GM12878 (cell line): ENCODE measurements around the gene PSMD13. TPM values are rescaled to one million over a fixed set of nuclear protein-coding genes. Genes with fewer than 3 reads are reported as not detected.
A peak's percentile ranks its signal among the peaks of the same experiment; 100 is the strongest.

Experiments
- BCL11A ChIP-seq: IDR thresholded peaks from 2 replicates; pipeline ENCODE4 v1.6.1; 2011; ENCODE audit warnings: low read depth, low read length
- CBX5 ChIP-seq: sonication (generic); IDR thresholded peaks from 2 replicates; pipeline ENCODE4 v1.6.1; 2016; ENCODE audit warnings: low read depth, moderate library complexity, mild to moderate bottlenecking, inconsistent platforms
- CHD4 ChIP-seq: fragments of 200-600 bp; sonication (generic); IDR thresholded peaks from 2 replicates; pipeline ENCODE4 v1.6.1; 2016; ENCODE audit warnings: mild to moderate bottlenecking
- ESRRA ChIP-seq: IDR thresholded peaks from 2 replicates; pipeline ENCODE4 v1.6.1; 2012; ENCODE audit warnings: mild to moderate bottlenecking, low read length, improper control_type of control experiment
- FOS ChIP-seq: IDR thresholded peaks from 3 replicates; pipeline ENCODE4 v1.6.1; 2011; ENCODE audit warnings: borderline replicate concordance; ENCODE audit not compliant: insufficient read length; ENCODE audit errors: extremely low read depth
- GABPA ChIP-seq: IDR thresholded peaks from 2 replicates; pipeline ENCODE4 v1.6.1; 2014; ENCODE audit warnings: antibody characterized with exemption, low read depth, mild to moderate bottlenecking, inconsistent platforms
- HDAC6 ChIP-seq: fragments of 200-600 bp; sonication (generic); IDR thresholded peaks from one replicate; pipeline ENCODE4 v1.8.0; 2017; ENCODE audit warnings: antibody characterized with exemption; ENCODE audit not compliant: unreplicated experiment
- KLF5 ChIP-seq: fragments of 450-650 bp; IDR thresholded peaks from 2 replicates; pipeline ENCODE4 v1.6.1; 2014; ENCODE audit warnings: mild to moderate bottlenecking; ENCODE audit not compliant: partially characterized antibody
- NR2F1 ChIP-seq: fragments of 450-650 bp; conservative IDR thresholded peaks from 2 replicates; pipeline ENCODE4 v1.6.1; 2017; ENCODE audit warnings: mild to moderate bottlenecking
- NRF1 ChIP-seq: conservative IDR thresholded peaks from 2 replicates; pipeline ENCODE4 v1.6.1; 2011; ENCODE audit warnings: mild to moderate bottlenecking, low read depth, low read length, improper control_type of control experiment
- POLR2AphosphoS2 ChIP-seq: IDR thresholded peaks from 2 replicates; pipeline ENCODE4 v1.6.1; 2011; ENCODE audit warnings: low read depth, mild to moderate bottlenecking, low read length, improper control_type of control experiment, moderate library complexity
- RB1 ChIP-seq: fragments of 450-650 bp; formaldehyde crosslinking; IDR thresholded peaks from 2 replicates; pipeline ENCODE4 v1.6.1; 2017; ENCODE audit warnings: mild to moderate bottlenecking, borderline replicate concordance
- SRF ChIP-seq, 2 experiments: IDR thresholded peaks; 2 replicates each; pipeline ENCODE4 v1.6.1; 2011; ENCODE audit warnings: low read depth in 2 of 2, low read length in 2 of 2, mild to moderate bottlenecking in 1 of 2, moderate library complexity in 1 of 2
- TARDBP ChIP-seq: IDR thresholded peaks from 2 replicates; pipeline ENCODE4 v1.6.1; 2016; ENCODE audit warnings: borderline replicate concordance
- TCF3 ChIP-seq: IDR thresholded peaks from 2 replicates; pipeline ENCODE4 v1.6.1; 2012; ENCODE audit warnings: low read depth, mild to moderate bottlenecking, low read length, borderline replicate concordance; ENCODE audit not compliant: insufficient read depth
- YY1 ChIP-seq: IDR thresholded peaks from 2 replicates; pipeline ENCODE4 v1.6.1; 2011; ENCODE audit warnings: low read depth, mild to moderate bottlenecking, low read length
- ZNF274 ChIP-seq: IDR thresholded peaks from one replicate; pipeline ENCODE4 v1.8.0; 2011; ENCODE audit not compliant: insufficient read length, insufficient read depth
- ZNF622 ChIP-seq: fragments of 450-650 bp; IDR thresholded peaks from 2 replicates; pipeline ENCODE4 v1.6.1; 2017; ENCODE audit warnings: mild to moderate bottlenecking, inconsistent platforms
- polyA plus RNA-seq, 11 experiments: library from polyadenylated mRNA; depleted of rRNA in 4 of 11; unstranded in 6 of 11; stranded (reverse) in 5 of 11; fragments of >200 nt; fragmentation: Nextera tagmentation in 4 of 11; fragmentation: Illumina TruSeq in 1 of 11; extraction: Ambion mirVana in 4 of 11; extraction: Trizol in 1 of 11; gene quantifications; 1 replicate in 1 of 11; 2 replicates in 10 of 11; pipeline versions ENCODE4 v1.2.1 to v1.2.3, GENCODE V29; 2011 to 2016; ENCODE audit warnings: inconsistent platforms in 2 of 11, missing spikeins in 2 of 11, low read depth in 1 of 11
- total RNA-seq, 4 experiments: library from RNA; depleted of rRNA in 3 of 4; stranded (reverse); fragments of >200 nt in 3 of 4; fragmentation: Illumina TruSeq in 1 of 4; extraction: Trizol in 1 of 4; gene quantifications; 2 replicates each; pipeline versions ENCODE4 v1.2.1 to v1.2.3, GENCODE V29; 2013 to 2021
- TF ChIP-seq, protein P1 (sequence below): fragments of 450-650 bp; IDR thresholded peaks from 2 replicates; pipeline ENCODE4 v1.6.1; 2017; ENCODE audit warnings: mild to moderate bottlenecking, moderate library complexity
- TF ChIP-seq, protein P2 (sequence below): fragments of 450-650 bp; IDR thresholded peaks from 2 replicates; pipeline ENCODE4 v1.6.1; 2017; ENCODE audit warnings: low read depth, mild to moderate bottlenecking, moderate library complexity
- TF ChIP-seq, protein P3 (sequence below): IDR thresholded peaks from 2 replicates; pipeline ENCODE4 v1.6.1; 2012; ENCODE audit warnings: low read depth, low read length, improper control_type of control experiment
- TF ChIP-seq, protein P4 (sequence below): fragments of 450-650 bp; IDR thresholded peaks from 2 replicates; pipeline ENCODE4 v1.6.1; 2018; ENCODE audit warnings: mild to moderate bottlenecking, low read depth, moderate library complexity; ENCODE audit not compliant: partially characterized antibody

The PSMD13 gene
- total and polyA plus RNA-seq, 10 of the 15 experiments (the other 5 are each of a cell fraction or from before 2014, with no cell fraction given): 141 to 303 (median 177) TPM

DNA sequence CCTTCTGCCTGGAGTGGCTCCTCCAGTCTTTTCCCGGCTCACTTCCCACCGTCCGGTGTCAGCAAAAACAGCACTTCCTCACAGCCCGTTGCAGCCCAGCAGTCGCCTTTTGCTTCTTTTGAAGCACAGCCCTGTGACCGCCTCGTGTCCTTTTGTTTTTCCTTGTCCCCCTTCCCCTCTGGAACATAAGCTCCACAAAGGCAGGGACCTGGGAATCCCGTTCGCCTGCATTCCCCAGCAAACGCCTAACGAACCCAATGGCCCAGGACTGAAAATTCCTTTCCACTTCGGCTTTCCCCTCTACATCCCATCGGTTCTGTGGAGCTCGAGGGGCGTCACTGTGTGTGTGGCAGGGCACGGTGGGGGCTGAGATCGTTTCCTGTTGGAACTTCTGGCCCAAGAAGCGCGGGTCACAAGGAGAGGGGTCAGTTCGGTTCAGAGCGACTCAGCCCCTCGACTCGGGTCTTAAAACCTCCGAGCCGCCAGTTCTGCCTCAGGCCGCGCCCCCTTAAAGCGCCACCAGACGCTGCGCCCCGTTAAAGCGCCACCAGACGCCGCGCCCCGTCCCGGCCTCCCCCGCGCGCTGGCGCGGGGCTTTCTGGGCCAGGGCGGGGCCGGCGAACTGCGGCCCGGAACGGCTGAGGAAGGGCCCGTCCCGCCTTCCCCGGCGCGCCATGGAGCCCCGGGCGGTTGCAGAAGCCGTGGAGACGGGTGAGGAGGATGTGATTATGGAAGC, 28.4 kb upstream of the PSMD13 start (continued):
- no peak for TF ChIP-seq ZNF622
- TF ChIP-seq BCL11A: no peak
- TF ChIP-seq, protein P1, sequence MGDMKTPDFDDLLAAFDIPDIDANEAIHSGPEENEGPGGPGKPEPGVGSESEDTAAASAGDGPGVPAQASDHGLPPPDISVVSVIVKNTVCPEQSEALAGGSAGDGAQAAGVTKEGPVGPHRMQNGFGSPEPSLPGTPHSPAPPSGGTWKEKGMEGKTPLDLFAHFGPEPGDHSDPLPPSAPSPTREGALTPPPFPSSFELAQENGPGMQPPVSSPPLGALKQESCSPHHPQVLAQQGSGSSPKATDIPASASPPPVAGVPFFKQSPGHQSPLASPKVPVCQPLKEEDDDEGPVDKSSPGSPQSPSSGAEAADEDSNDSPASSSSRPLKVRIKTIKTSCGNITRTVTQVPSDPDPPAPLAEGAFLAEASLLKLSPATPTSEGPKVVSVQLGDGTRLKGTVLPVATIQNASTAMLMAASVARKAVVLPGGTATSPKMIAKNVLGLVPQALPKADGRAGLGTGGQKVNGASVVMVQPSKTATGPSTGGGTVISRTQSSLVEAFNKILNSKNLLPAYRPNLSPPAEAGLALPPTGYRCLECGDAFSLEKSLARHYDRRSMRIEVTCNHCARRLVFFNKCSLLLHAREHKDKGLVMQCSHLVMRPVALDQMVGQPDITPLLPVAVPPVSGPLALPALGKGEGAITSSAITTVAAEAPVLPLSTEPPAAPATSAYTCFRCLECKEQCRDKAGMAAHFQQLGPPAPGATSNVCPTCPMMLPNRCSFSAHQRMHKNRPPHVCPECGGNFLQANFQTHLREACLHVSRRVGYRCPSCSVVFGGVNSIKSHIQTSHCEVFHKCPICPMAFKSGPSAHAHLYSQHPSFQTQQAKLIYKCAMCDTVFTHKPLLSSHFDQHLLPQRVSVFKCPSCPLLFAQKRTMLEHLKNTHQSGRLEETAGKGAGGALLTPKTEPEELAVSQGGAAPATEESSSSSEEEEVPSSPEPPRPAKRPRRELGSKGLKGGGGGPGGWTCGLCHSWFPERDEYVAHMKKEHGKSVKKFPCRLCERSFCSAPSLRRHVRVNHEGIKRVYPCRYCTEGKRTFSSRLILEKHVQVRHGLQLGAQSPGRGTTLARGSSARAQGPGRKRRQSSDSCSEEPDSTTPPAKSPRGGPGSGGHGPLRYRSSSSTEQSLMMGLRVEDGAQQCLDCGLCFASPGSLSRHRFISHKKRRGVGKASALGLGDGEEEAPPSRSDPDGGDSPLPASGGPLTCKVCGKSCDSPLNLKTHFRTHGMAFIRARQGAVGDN: peak; percentile 67
- TF ChIP-seq FOS: no peak
- TF ChIP-seq SRF (IDR thresholded peaks at IDR 0.05; ENCODE audit: low read depth in 2 of 2, low read length in 2 of 2): 0 out of 4 replicates have a peak, but pooled peaks of 1 of the 2 experiments have one; percentile 47
- TF ChIP-seq TARDBP: 0 out of 2 replicates have a peak, but pooled peaks have one; percentile 33
- TF ChIP-seq HDAC6: no peak
- no peak for TF ChIP-seq TCF3
- no peak for TF ChIP-seq GABPA
- TF ChIP-seq, protein P2, sequence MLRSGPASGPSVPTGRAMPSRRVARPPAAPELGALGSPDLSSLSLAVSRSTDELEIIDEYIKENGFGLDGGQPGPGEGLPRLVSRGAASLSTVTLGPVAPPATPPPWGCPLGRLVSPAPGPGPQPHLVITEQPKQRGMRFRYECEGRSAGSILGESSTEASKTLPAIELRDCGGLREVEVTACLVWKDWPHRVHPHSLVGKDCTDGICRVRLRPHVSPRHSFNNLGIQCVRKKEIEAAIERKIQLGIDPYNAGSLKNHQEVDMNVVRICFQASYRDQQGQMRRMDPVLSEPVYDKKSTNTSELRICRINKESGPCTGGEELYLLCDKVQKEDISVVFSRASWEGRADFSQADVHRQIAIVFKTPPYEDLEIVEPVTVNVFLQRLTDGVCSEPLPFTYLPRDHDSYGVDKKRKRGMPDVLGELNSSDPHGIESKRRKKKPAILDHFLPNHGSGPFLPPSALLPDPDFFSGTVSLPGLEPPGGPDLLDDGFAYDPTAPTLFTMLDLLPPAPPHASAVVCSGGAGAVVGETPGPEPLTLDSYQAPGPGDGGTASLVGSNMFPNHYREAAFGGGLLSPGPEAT: no peak
- TF ChIP-seq KLF5: no peak
- TF ChIP-seq NR2F1: peak; percentile 49
- TF ChIP-seq, protein P3, sequence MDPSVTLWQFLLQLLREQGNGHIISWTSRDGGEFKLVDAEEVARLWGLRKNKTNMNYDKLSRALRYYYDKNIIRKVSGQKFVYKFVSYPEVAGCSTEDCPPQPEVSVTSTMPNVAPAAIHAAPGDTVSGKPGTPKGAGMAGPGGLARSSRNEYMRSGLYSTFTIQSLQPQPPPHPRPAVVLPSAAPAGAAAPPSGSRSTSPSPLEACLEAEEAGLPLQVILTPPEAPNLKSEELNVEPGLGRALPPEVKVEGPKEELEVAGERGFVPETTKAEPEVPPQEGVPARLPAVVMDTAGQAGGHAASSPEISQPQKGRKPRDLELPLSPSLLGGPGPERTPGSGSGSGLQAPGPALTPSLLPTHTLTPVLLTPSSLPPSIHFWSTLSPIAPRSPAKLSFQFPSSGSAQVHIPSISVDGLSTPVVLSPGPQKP: no peak
- TF ChIP-seq CHD4: no peak
- TF ChIP-seq NRF1: no peak
- TF ChIP-seq, protein P4, sequence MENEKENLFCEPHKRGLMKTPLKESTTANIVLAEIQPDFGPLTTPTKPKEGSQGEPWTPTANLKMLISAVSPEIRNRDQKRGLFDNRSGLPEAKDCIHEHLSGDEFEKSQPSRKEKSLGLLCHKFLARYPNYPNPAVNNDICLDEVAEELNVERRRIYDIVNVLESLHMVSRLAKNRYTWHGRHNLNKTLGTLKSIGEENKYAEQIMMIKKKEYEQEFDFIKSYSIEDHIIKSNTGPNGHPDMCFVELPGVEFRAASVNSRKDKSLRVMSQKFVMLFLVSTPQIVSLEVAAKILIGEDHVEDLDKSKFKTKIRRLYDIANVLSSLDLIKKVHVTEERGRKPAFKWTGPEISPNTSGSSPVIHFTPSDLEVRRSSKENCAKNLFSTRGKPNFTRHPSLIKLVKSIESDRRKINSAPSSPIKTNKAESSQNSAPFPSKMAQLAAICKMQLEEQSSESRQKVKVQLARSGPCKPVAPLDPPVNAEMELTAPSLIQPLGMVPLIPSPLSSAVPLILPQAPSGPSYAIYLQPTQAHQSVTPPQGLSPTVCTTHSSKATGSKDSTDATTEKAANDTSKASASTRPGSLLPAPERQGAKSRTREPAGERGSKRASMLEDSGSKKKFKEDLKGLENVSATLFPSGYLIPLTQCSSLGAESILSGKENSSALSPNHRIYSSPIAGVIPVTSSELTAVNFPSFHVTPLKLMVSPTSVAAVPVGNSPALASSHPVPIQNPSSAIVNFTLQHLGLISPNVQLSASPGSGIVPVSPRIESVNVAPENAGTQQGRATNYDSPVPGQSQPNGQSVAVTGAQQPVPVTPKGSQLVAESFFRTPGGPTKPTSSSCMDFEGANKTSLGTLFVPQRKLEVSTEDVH: no peak
- peak; percentile 78 for TF ChIP-seq YY1
- 0 out of 2 replicates have a peak, but pooled peaks have one; percentile 37 for TF ChIP-seq RB1
- TF ChIP-seq CBX5: no peak
- no peak; the same call in 1 of the 2 replicates for TF ChIP-seq POLR2AphosphoS2
- TF ChIP-seq ESRRA: no peak
- TF ChIP-seq ZNF274: no peak
